ENCODE results near the gene TMEM263. TPM values are rescaled to one million over a fixed set of nuclear protein-coding genes. Genes with fewer than 3 reads are reported as not detected.

The TMEM263 gene
- polyA plus RNA-seq, 3 donors, result 0.56 to 2.0 (median 1.7) TPM

- Mint-ChIP-seq H3K27me3 (ENCODE audit: low read depth in 3 of 3) (peaks cover 53 to 84% (median 59%) of the 10 kb centered on the region in 3 donors), H3K27ac (no peak overlapping the region), H3K9me3 (peaks cover 11 to 53% (median 41%) of the 10 kb centered on the region in 7 donors), H3K36me3 (no peaks in the 10 kb centered on the region), H3K4me1 (no peaks in the 10 kb centered on the region), H3K4me3 (peak overlapping the region in 1 of 2 donors; percentile 61)
- H3K36me3 ChIP-seq (replicated peaks in 1 of 2; ENCODE audit: control insufficient read depth in 1 of 2, insufficient read depth in 2 of 2, low read length in 2 of 2), result no peaks in the 10 kb centered on the region
- no peak overlapping the region for H3K27ac ChIP-seq (ENCODE audit: low read depth in 1 of 2, low read length in 2 of 2)
- no peak overlapping the region for H3K4me3 ChIP-seq (replicated peaks in 1 of 3; ENCODE audit: low read depth in 2 of 3, low read length in 3 of 3)
- no peaks in the 10 kb centered on the region for H3K79me2 ChIP-seq (ENCODE audit: insufficient read depth, low read length)
- no peak overlapping the region for H2AFZ ChIP-seq (ENCODE audit: insufficient read depth, low read depth, low read length, poor library complexity, severe bottlenecking)
- intact Hi-C loops (cut with micrococcal nuclease), result no loop called here
- peaks cover 60 to 72% of the 10 kb centered on the region in 2 donors for H3K27me3 ChIP-seq (ENCODE audit: control insufficient read depth in 2 of 2, insufficient read depth in 2 of 2, low read length in 2 of 2)
- DNase-seq, result no peak
- H3K4me2 ChIP-seq (replicated peaks; ENCODE audit: extremely low read depth, low read length, poor library complexity, severe bottlenecking), result no peak overlapping the region
- WGBS (ENCODE audit: insufficient coverage), result no CpG with 5 or more reads among the region's 2 CpGs
- no peaks in the 10 kb centered on the region for H4K20me1 ChIP-seq (ENCODE audit: insufficient read depth, low read length)
- no peak for TF ChIP-seq CTCF (IDR thresholded peaks at IDR 0.05)
- peaks cover 27 to 63% of the 10 kb centered on the region in 2 donors for H3K9me3 ChIP-seq (replicated peaks in 1 of 2; ENCODE audit: control insufficient read depth in 1 of 2, insufficient read depth in 1 of 2, low read length in 2 of 2)
- no peaks in the 10 kb centered on the region for H3K4me1 ChIP-seq (ENCODE audit: control insufficient read depth in 1 of 2, insufficient read depth in 2 of 2, low read length in 2 of 2)
- H3K9ac ChIP-seq (ENCODE audit: insufficient read depth, low read length, poor library complexity, severe bottlenecking), result no peak overlapping the region
Measured at GRCh38 chr12:106942775-106943174, 12.9 kb upstream of the TMEM263 start.

GRCh38 chr12:106945261-106945851, 10.4 kb upstream of the TMEM263 start:
- Histone ChIP-seq H3K4me3 (replicated peaks in 1 of 3; ENCODE audit: low read depth in 2 of 3, low read length in 3 of 3) (no peak overlapping the region), H3K27me3 (ENCODE audit: control insufficient read depth in 2 of 2, insufficient read depth in 2 of 2, low read length in 2 of 2) (peaks cover 52 to 72% of the 10 kb centered on the region in 2 donors), H4K20me1 (ENCODE audit: insufficient read depth, low read length) (no peaks in the 10 kb centered on the region), H3K36me3 (replicated peaks in 1 of 2; ENCODE audit: control insufficient read depth in 1 of 2, insufficient read depth in 2 of 2, low read length in 2 of 2) (no peaks in the 10 kb centered on the region), H3K79me2 (ENCODE audit: insufficient read depth, low read length) (no peaks in the 10 kb centered on the region), H3K4me2 (replicated peaks; ENCODE audit: extremely low read depth, low read length, poor library complexity, severe bottlenecking) (no peak overlapping the region), H3K9ac (ENCODE audit: insufficient read depth, low read length, poor library complexity, severe bottlenecking) (no peak overlapping the region), H2AFZ (ENCODE audit: insufficient read depth, low read depth, low read length, poor library complexity, severe bottlenecking) (no peak overlapping the region), H3K4me1 (ENCODE audit: control insufficient read depth in 1 of 2, insufficient read depth in 2 of 2, low read length in 2 of 2) (no peaks in the 10 kb centered on the region), H3K27ac (ENCODE audit: low read depth in 1 of 2, low read length in 2 of 2) (no peak overlapping the region), H3K9me3 (replicated peaks in 1 of 2; ENCODE audit: control insufficient read depth in 1 of 2, insufficient read depth in 1 of 2, low read length in 2 of 2) (peaks cover 36 to 65% of the 10 kb centered on the region in 2 donors)
- H3K27ac Mint-ChIP-seq, result no peak overlapping the region
- peaks cover 20 to 70% (median 52%) of the 10 kb centered on the region in 7 donors for H3K9me3 Mint-ChIP-seq
- H3K27me3 Mint-ChIP-seq (ENCODE audit: low read depth in 3 of 3), result peaks cover 46 to 85% (median 56%) of the 10 kb centered on the region in 3 donors
- no peaks in the 10 kb centered on the region for H3K4me1 Mint-ChIP-seq
- DNase-seq, result no peak
- no peak overlapping the region for H3K4me3 Mint-ChIP-seq
- intact Hi-C loops (cut with micrococcal nuclease), result no loop called here
- no peak for TF ChIP-seq CTCF (IDR thresholded peaks at IDR 0.05)
- H3K36me3 Mint-ChIP-seq, result peaks cover 0 to 3% of the 10 kb centered on the region in 2 donors
- WGBS (ENCODE audit: insufficient coverage), result no CpG with 5 or more reads among the region's 1 CpG

Measured in CD14-positive monocyte (primary cell).